GM12892 (cell line): ENCODE results near the gene KAT6B.

Source experiments
- POLR2A ChIP-seq: IDR thresholded peaks from 2 replicates; pipeline ENCODE4 v1.6.1; 2011; ENCODE audit warnings: low read depth, low read length, control low read depth
- POLR2AphosphoS5 ChIP-seq: IDR thresholded peaks from 2 replicates; pipeline ENCODE4 v1.6.1; 2011; ENCODE audit warnings: low read depth, low read length, control low read depth
- TAF1 ChIP-seq: IDR thresholded peaks from 2 replicates; pipeline ENCODE4 v1.6.1; 2011; ENCODE audit warnings: low read depth, mild to moderate bottlenecking, control low read depth, low read length, borderline replicate concordance

DNA sequence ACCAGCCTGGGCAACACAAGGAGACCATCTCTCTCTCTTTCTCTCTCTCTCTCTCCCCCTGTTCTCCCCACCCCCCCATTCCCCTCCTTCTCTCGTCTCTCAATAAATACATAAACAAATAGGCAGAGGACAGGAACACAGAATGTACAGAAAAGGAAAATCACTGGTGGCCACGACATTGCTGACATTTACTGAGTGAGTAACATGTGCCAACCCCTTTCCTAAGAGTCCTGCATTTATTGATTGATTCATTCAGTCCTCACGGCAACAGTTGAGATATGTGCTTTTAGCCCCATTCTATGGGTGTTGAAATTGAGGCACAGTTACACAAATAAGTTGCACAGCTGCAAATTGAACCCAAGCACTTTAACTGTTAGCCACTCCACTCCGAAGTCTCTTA is 170.8 kb downstream of the KAT6B start:
- TF ChIP-seq POLR2A, result no peak
- no peak for TF ChIP-seq POLR2AphosphoS5
- no peak for TF ChIP-seq TAF1
